Activated CD8-positive, alpha-beta memory T cell treated with anti-CD3 and anti-CD28 coated beads for 4 hours (primary cell): ENCODE measurements around the gene DISC1.
A peak's percentile ranks its signal among the peaks of the same experiment; 100 is the strongest.
"Not testable (repeated sequence)": the region's sequence is repeated elsewhere in the genome, so short reads cannot be mapped to it uniquely, and the experiment has no call there.

Experiments
- DNase-seq, 2 donors: peaks; one replicate each; pipeline ENCODE4 v3.0.0-alpha.2; 2020; ENCODE audit warnings: low read depth in 2 of 2

The DISC1 gene

GRCh38 chr1:231626535-231626950, at the start of gene DISC1:
TSS of gene DISC1 (plus strand) at chr1:231626790. CDS start at chr1:231626868, 78 bp downstream.
- DNase-seq, result peak in 1 of 2 donors; percentile 34

GRCh38 chr1:231576804-231577718, 49.5 kb upstream of the DISC1 start:
- no peak for DNase-seq

GRCh38 chr1:231580874-231581273, 45.7 kb upstream of the DISC1 start:
- no peak for DNase-seq

GRCh38 chr1:231581859-231582258, 44.7 kb upstream of the DISC1 start:
- DNase-seq, result no peak

GRCh38 chr1:231583376-231583775, 43.2 kb upstream of the DISC1 start:
- no peak for DNase-seq

- DNase-seq, result no peak
Measured at GRCh38 chr1:231584117-231584516, 42.5 kb upstream of the DISC1 start.

- DNase-seq, result no peak
Measured at GRCh38 chr1:231584921-231585320, 41.7 kb upstream of the DISC1 start.

- DNase-seq, result no peak
Measured at GRCh38 chr1:231590453-231591198, 36.0 kb upstream of the DISC1 start.

- DNase-seq, result no peak
Measured at GRCh38 chr1:231591466-231591865, 35.1 kb upstream of the DISC1 start.

GRCh38 chr1:231592809-231593208, 33.8 kb upstream of the DISC1 start:
- no peak for DNase-seq

- not testable (repeated sequence) for DNase-seq
Measured at GRCh38 chr1:231593264-231593663, 33.3 kb upstream of the DISC1 start.

- DNase-seq, result no peak
Measured at GRCh38 chr1:231594123-231594522, 32.5 kb upstream of the DISC1 start.

- DNase-seq, result no peak
Measured at GRCh38 chr1:231594749-231595148, 31.8 kb upstream of the DISC1 start.

- no peak for DNase-seq
Measured at GRCh38 chr1:231596337-231596791, 30.2 kb upstream of the DISC1 start.

GRCh38 chr1:231597971-231598370, 28.6 kb upstream of the DISC1 start:
- DNase-seq, result no peak

GRCh38 chr1:231600458-231600976, 26.1 kb upstream of the DISC1 start:
- no peak for DNase-seq

GRCh38 chr1:231601824-231602672, 24.5 kb upstream of the DISC1 start:
- DNase-seq, result no peak

GRCh38 chr1:231602673-231602984, 24.0 kb upstream of the DISC1 start:
- DNase-seq, result no peak

GRCh38 chr1:231603598-231604275, 22.9 kb upstream of the DISC1 start:
- no peak for DNase-seq

- DNase-seq, result no peak
Measured at GRCh38 chr1:231604276-231604621, 22.3 kb upstream of the DISC1 start.
